DOHH2 (cell line): ENCODE data around the gene DNAJB14.

Experiments
- H3F3A ChIP-seq: fragments of 200-600 bp; sonication (generic), shearing (Covaris generic); 2 replicates; pipeline ENCODE4 v1.6.0; 2016; ENCODE audit warnings: antibody characterized with exemption, mild to moderate bottlenecking; ENCODE audit not compliant: control insufficient read depth, insufficient read depth
- H3K27ac ChIP-seq: fragments of 200-600 bp; sonication (generic); 2 replicates; pipeline ENCODE4 v1.5.1; 2014; ENCODE audit warnings: low read depth, mild to moderate bottlenecking, low read length, moderate library complexity
- H3K27me3 ChIP-seq: fragments of 200-600 bp; sonication (generic); 2 replicates; pipeline ENCODE4 v1.6.1; 2014; ENCODE audit warnings: mild to moderate bottlenecking, low read length, mixed read lengths; ENCODE audit not compliant: control insufficient read depth
- H3K36me3 ChIP-seq: fragments of 200-600 bp; sonication (generic); 2 replicates; pipeline ENCODE4 v1.6.1; 2014; ENCODE audit warnings: mild to moderate bottlenecking, low read length, moderate library complexity, mixed read lengths; ENCODE audit not compliant: control insufficient read depth
- H3K4me1 ChIP-seq: fragments of 200-600 bp; sonication (generic); 2 replicates; pipeline ENCODE4 v1.6.1; 2014; ENCODE audit warnings: mild to moderate bottlenecking, low read length, mixed read lengths; ENCODE audit not compliant: control insufficient read depth
- H3K4me2 ChIP-seq: fragments of 200-600 bp; sonication (generic); 2 replicates; pipeline ENCODE4 v1.6.0; 2014; ENCODE audit warnings: mild to moderate bottlenecking, low read length, moderate library complexity
- H3K4me3 ChIP-seq: fragments of 200-600 bp; sonication (generic); 2 replicates; pipeline ENCODE4 v1.5.1; 2014; ENCODE audit warnings: mild to moderate bottlenecking, low read length, mixed read lengths
- H3K79me2 ChIP-seq: fragments of 200-600 bp; sonication (generic); 2 replicates; pipeline ENCODE4 v1.6.1; 2014; ENCODE audit warnings: mild to moderate bottlenecking, low read length, mixed read lengths; ENCODE audit not compliant: control insufficient read depth
- H3K9me2 ChIP-seq: fragments of 200-600 bp; sonication (generic); replicated peaks from 2 replicates; pipeline ENCODE4 v1.6.1; 2014; ENCODE audit warnings: mild to moderate bottlenecking, low read length, mixed read lengths; ENCODE audit not compliant: control insufficient read depth
- H3K9me3 ChIP-seq: fragments of 200-600 bp; sonication (generic); 2 replicates; pipeline ENCODE4 v1.6.1; 2014; ENCODE audit warnings: antibody characterized with exemption, low read length, mixed read lengths; ENCODE audit not compliant: control insufficient read depth, insufficient read depth
- H4K20me1 ChIP-seq: fragments of 200-600 bp; sonication (generic); 2 replicates; pipeline ENCODE4 v1.6.0; 2014; ENCODE audit warnings: low read depth, mild to moderate bottlenecking, antibody characterized with exemption, low read length, moderate library complexity; ENCODE audit not compliant: control insufficient read depth, insufficient read depth
- CTCF ChIP-seq: fragments of 200-600 bp; sonication (generic); IDR thresholded peaks from one replicate; pipeline ENCODE4 v1.5.1; 2014; ENCODE audit warnings: antibody characterized with exemption, mild to moderate bottlenecking, low read depth, low read length; ENCODE audit not compliant: poor library complexity, severe bottlenecking
- EZH2phosphoT487 ChIP-seq: fragments of 200-600 bp; sonication (generic); IDR thresholded peaks from 2 replicates; pipeline ENCODE4 v1.6.1; 2017; ENCODE audit warnings: borderline replicate concordance, mild to moderate bottlenecking, antibody characterized with exemption, low read length, moderate library complexity, mixed read lengths

DNAJB14 gene

GRCh38 chr4:99945718-99946355 lies 581 bp downstream of the DNAJB14 start:
- Histone ChIP-seq H4K20me1 (peaks cover 14% of the 10 kb centered on the region; the same call in 1 of the 2 replicates), H3K79me2 (peaks cover 85% of the 10 kb centered on the region), H3F3A (peaks cover 27% of the 10 kb centered on the region), H3K4me1 (peaks cover 48% of the 10 kb centered on the region), H3K9me2 (no peaks in the 10 kb centered on the region), H3K4me2 (peak overlapping the region; percentile 78), H3K4me3 (peak overlapping the region; percentile 96), H3K36me3 (peaks cover 83% of the 10 kb centered on the region), H3K27me3 (no peaks in the 10 kb centered on the region), H3K27ac (peak overlapping the region; percentile 91), H3K9me3 (peaks cover 3% of the 10 kb centered on the region; the same call in 1 of the 2 replicates)
- TF ChIP-seq CTCF (no peak), EZH2phosphoT487 (no peak)

GRCh38 chr4:99943904-99944437 lies 2.4 kb downstream of the DNAJB14 start:
- Histone ChIP-seq H3K27me3 (no peaks in the 10 kb centered on the region), H3K4me2 (peak overlapping the region; percentile 78), H3K4me3 (peak overlapping the region; percentile 34), H4K20me1 (peaks cover 14% of the 10 kb centered on the region; the same call in 1 of the 2 replicates), H3K36me3 (peaks cover 79% of the 10 kb centered on the region), H3K4me1 (peaks cover 48% of the 10 kb centered on the region), H3K27ac (no peak overlapping the region), H3K9me3 (peaks cover 3% of the 10 kb centered on the region; the same call in 1 of the 2 replicates), H3F3A (peaks cover 25% of the 10 kb centered on the region), H3K79me2 (peaks cover 88% of the 10 kb centered on the region), H3K9me2 (no peaks in the 10 kb centered on the region)
- TF ChIP-seq EZH2phosphoT487 = no peak
- TF ChIP-seq CTCF = no peak

- no peak overlapping the region for H3K27ac ChIP-seq
- H3K4me1 ChIP-seq = peaks cover 5% of the 10 kb centered on the region
- no peak overlapping the region for H3K4me3 ChIP-seq
Measured at GRCh38 chr4:99938243-99938753, 8.1 kb downstream of the DNAJB14 start.

More at GRCh38 chr4:99938243-99938753, 8.1 kb downstream of the DNAJB14 start:
- Histone ChIP-seq H3K9me2 (no peaks in the 10 kb centered on the region), H3K4me2 (no peak overlapping the region), H3F3A (peaks cover 10% of the 10 kb centered on the region; the same call in 1 of the 2 replicates), H4K20me1 (no peaks in the 10 kb centered on the region), H3K79me2 (peaks cover 96% of the 10 kb centered on the region), H3K9me3 (0 out of 2 replicates have a peak, but pooled peaks cover 3% of the 10 kb centered on the region), H3K36me3 (peaks cover 61% of the 10 kb centered on the region), H3K27me3 (no peaks in the 10 kb centered on the region)
- no peak for TF ChIP-seq CTCF
